Osteocyte (in vitro differentiated cells): ENCODE data around the gene BABAM2. TPM values are rescaled to one million over a fixed set of nuclear protein-coding genes. Genes with fewer than 3 reads are reported as not detected.
A peak's percentile ranks its signal among the peaks of the same experiment; 100 is the strongest.

ENCODE experiments used
- DNase-seq: peaks from one replicate; pipeline ENCODE4 v3.0.0; 2021; ENCODE audit warnings: mixed read lengths; ENCODE audit not compliant: unreplicated experiment; ENCODE audit errors: extremely low spot score
- H3K27ac Mint-ChIP-seq: one replicate; pipeline ENCODE4 v1.8.0; 2021; ENCODE audit warnings: mild to moderate bottlenecking, mixed read lengths; ENCODE audit not compliant: unreplicated experiment
- H3K27me3 Mint-ChIP-seq: one replicate; pipeline ENCODE4 v1.8.0; 2021; ENCODE audit warnings: mixed read lengths; ENCODE audit not compliant: unreplicated experiment
- H3K36me3 Mint-ChIP-seq: one replicate; pipeline ENCODE4 v1.8.0; 2021; ENCODE audit warnings: mixed read lengths; ENCODE audit not compliant: unreplicated experiment
- H3K4me1 Mint-ChIP-seq: one replicate; pipeline ENCODE4 v1.8.0; 2021; ENCODE audit warnings: mixed read lengths; ENCODE audit not compliant: unreplicated experiment
- H3K4me3 Mint-ChIP-seq: one replicate; pipeline ENCODE4 v1.8.0; 2021; ENCODE audit warnings: mild to moderate bottlenecking, moderate library complexity, mixed read lengths; ENCODE audit not compliant: unreplicated experiment
- H3K9me3 Mint-ChIP-seq: one replicate; pipeline ENCODE4 v1.8.0; 2021; ENCODE audit warnings: mixed read lengths; ENCODE audit not compliant: unreplicated experiment
- CTCF ChIP-seq: fragments of 200-600 bp; sonication (generic); IDR thresholded peaks from 2 replicates; pipeline ENCODE4 v1.5.0; 2021; ENCODE audit warnings: antibody characterized with exemption, mild to moderate bottlenecking, moderate library complexity
- total RNA-seq: library from RNA; stranded (reverse); gene quantifications from 2 replicates; pipeline ENCODE4 v1.2.1, GENCODE V29; 2021

The BABAM2 gene
- total RNA-seq, 1 donor from 2014 or later = 43.6 TPM

GRCh38 chr2:28350791-28351285, 460.3 kb downstream of the BABAM2 start:
- no peak for DNase-seq
- H3K27me3 Mint-ChIP-seq = no peaks in the 10 kb centered on the region

GRCh38 chr2:28351621-28352020, 461.1 kb downstream of the BABAM2 start:
- Mint-ChIP-seq H3K9me3 (no peaks in the 10 kb centered on the region), H3K4me3 (no peak overlapping the region), H3K27me3 (no peaks in the 10 kb centered on the region), H3K36me3 (no peaks in the 10 kb centered on the region), H3K4me1 (peaks cover 45% of the 10 kb centered on the region), H3K27ac (peak overlapping the region; percentile 80)
- no peak for DNase-seq
- TF ChIP-seq CTCF = no peak

More at GRCh38 chr2:28350791-28351285, 460.3 kb downstream of the BABAM2 start:
- no peaks in the 10 kb centered on the region for H3K9me3 Mint-ChIP-seq
- no peak for TF ChIP-seq CTCF
- H3K27ac Mint-ChIP-seq = no peak overlapping the region
- no peak overlapping the region for H3K4me3 Mint-ChIP-seq
- H3K4me1 Mint-ChIP-seq = peaks cover 45% of the 10 kb centered on the region
- H3K36me3 Mint-ChIP-seq = no peaks in the 10 kb centered on the region

GRCh38 chr2:28352104-28352503, 461.6 kb downstream of the BABAM2 start:
- no peak for TF ChIP-seq CTCF
- DNase-seq = no peak
- Mint-ChIP-seq H3K4me3 (no peak overlapping the region), H3K27ac (peak overlapping the region; percentile 80), H3K36me3 (no peaks in the 10 kb centered on the region), H3K27me3 (no peaks in the 10 kb centered on the region), H3K4me1 (peaks cover 41% of the 10 kb centered on the region), H3K9me3 (no peaks in the 10 kb centered on the region)

GRCh38 chr2:28352610-28353195, 462.2 kb downstream of the BABAM2 start:
- TF ChIP-seq CTCF = no peak
- H3K27ac Mint-ChIP-seq = peak overlapping the region; percentile 80
- no peaks in the 10 kb centered on the region for H3K9me3 Mint-ChIP-seq
- peaks cover 36% of the 10 kb centered on the region for H3K4me1 Mint-ChIP-seq
- no peak for DNase-seq
- H3K4me3 Mint-ChIP-seq = no peak overlapping the region
- no peaks in the 10 kb centered on the region for H3K27me3 Mint-ChIP-seq
- H3K36me3 Mint-ChIP-seq = no peaks in the 10 kb centered on the region

- H3K9me3 Mint-ChIP-seq = no peaks in the 10 kb centered on the region
- peak overlapping the region; percentile 41 for H3K27ac Mint-ChIP-seq
- H3K4me1 Mint-ChIP-seq = peaks cover 46% of the 10 kb centered on the region
- H3K36me3 Mint-ChIP-seq = no peaks in the 10 kb centered on the region
- TF ChIP-seq CTCF = no peak
- no peak overlapping the region for H3K4me3 Mint-ChIP-seq
- H3K27me3 Mint-ChIP-seq = no peaks in the 10 kb centered on the region
- DNase-seq = no peak
Observed at GRCh38 chr2:28354920-28355520, 464.5 kb downstream of the BABAM2 start.
